SK-N-SH (cell line): ENCODE data around the gene KLK14. TPM values are rescaled to one million over a fixed set of nuclear protein-coding genes. Genes with fewer than 3 reads are reported as not detected.

Source experiments
- CTCF ChIA-PET: fragments of 300-600, 350-600 bp; formaldehyde crosslinking; extraction: SDS; loops from one replicate; lab custom pipeline; 2021; lab: Yijun Ruan, JAX
- POLR2A ChIA-PET: fragments of 350-600 bp; sonication (Branson Sonifier 250); formaldehyde crosslinking; extraction: SDS; loops from one replicate; lab custom pipeline; 2020; ENCODE audit warnings: antibody characterized with exemption, inconsistent platforms; lab: Yijun Ruan, JAX
- DNase-seq: peaks from one replicate; pipeline ENCODE4 v3.0.0; 2012
- H2AFZ ChIP-seq: fragments of 200-600 bp; sonication (generic); 2 replicates; pipeline ENCODE4 v1.8.1; 2016; ENCODE audit warnings: antibody characterized with exemption, mild to moderate bottlenecking, low read depth
- H3F3A ChIP-seq: fragments of 200-600 bp; sonication (generic); replicated peaks from 2 replicates; pipeline ENCODE3; 2016; ENCODE audit warnings: antibody characterized with exemption, mild to moderate bottlenecking; ENCODE audit not compliant: insufficient read depth
- H3K27ac ChIP-seq, 2 experiments: fragments of 200-500 bp in 1 of 2; fragments of 200-600 bp in 1 of 2; sonication (Bioruptor generic) in 1 of 2; sonication (generic), shearing (Covaris generic) in 1 of 2; 2 replicates each; pipeline versions ENCODE4 v1.5.1 to v1.6.1; 2014 to 2016; ENCODE audit warnings: low read depth in 2 of 2, inconsistent platforms in 1 of 2, low read length in 1 of 2, mild to moderate bottlenecking in 1 of 2, mixed read lengths in 1 of 2
- H3K27me3 ChIP-seq: fragments of 200-600 bp; sonication (generic), shearing (Covaris generic); 2 replicates; pipeline ENCODE4 v1.6.1; 2016; ENCODE audit warnings: mixed run types; ENCODE audit not compliant: insufficient read depth
- H3K36me3 ChIP-seq, 2 experiments: fragments of 200-500 bp in 1 of 2; fragments of 200-600 bp in 1 of 2; sonication (Bioruptor generic) in 1 of 2; sonication (generic) in 1 of 2; replicated peaks in 1 of 2; 2 replicates each; pipeline versions ENCODE3 to v1.5.1; 2014 to 2016; ENCODE audit warnings: low read length in 1 of 2, mild to moderate bottlenecking in 1 of 2; ENCODE audit not compliant: insufficient read depth in 2 of 2, control insufficient read depth in 1 of 2
- H3K4me1 ChIP-seq, 2 experiments: fragments of 200-500 bp in 1 of 2; fragments of 200-600 bp in 1 of 2; sonication (Bioruptor generic) in 1 of 2; sonication (generic), shearing (Covaris generic) in 1 of 2; 2 replicates each; pipeline versions ENCODE4 v1.5.1 to v1.6.1; 2014 to 2016; ENCODE audit warnings: low read depth in 1 of 2, low read length in 1 of 2, mixed run types in 1 of 2; ENCODE audit not compliant: insufficient read depth in 2 of 2, control insufficient read depth in 1 of 2
- H3K4me2 ChIP-seq: fragments of 200-600 bp; sonication (generic), shearing (Covaris generic); 2 replicates; pipeline ENCODE4 v1.6.1; 2017; ENCODE audit warnings: mixed run types
- H3K4me3 ChIP-seq, 2 experiments: fragments of 200-500 bp in 1 of 2; fragments of 200-600 bp in 1 of 2; sonication (Bioruptor generic) in 1 of 2; sonication (generic), shearing (Covaris generic) in 1 of 2; 2 replicates each; pipeline versions ENCODE4 v1.5.1 to v1.8.1; 2014 to 2016; ENCODE audit warnings: low read depth in 2 of 2, inconsistent platforms in 1 of 2, low read length in 1 of 2, mild to moderate bottlenecking in 1 of 2, mixed read lengths in 1 of 2, moderate library complexity in 1 of 2
- H3K79me2 ChIP-seq: fragments of 200-600 bp; sonication (generic); 2 replicates; pipeline ENCODE4 v1.8.1; 2017; ENCODE audit warnings: mild to moderate bottlenecking; ENCODE audit not compliant: insufficient read depth
- H3K9ac ChIP-seq: fragments of 200-600 bp; sonication (generic); 2 replicates; pipeline ENCODE4 v1.6.1; 2017; ENCODE audit warnings: mixed run types
- H3K9me2 ChIP-seq: fragments of 200-600 bp; sonication (generic); 2 replicates; pipeline ENCODE4 v1.6.1; 2017; ENCODE audit warnings: mixed run types
- H3K9me3 ChIP-seq: fragments of 200-600 bp; sonication (generic); 2 replicates; pipeline ENCODE4 v1.6.1; 2017; ENCODE audit warnings: mixed run types, mild to moderate bottlenecking, moderate library complexity
- H4K20me1 ChIP-seq: fragments of 200-600 bp; sonication (generic); 2 replicates; pipeline ENCODE4 v1.6.1; 2017; ENCODE audit warnings: mild to moderate bottlenecking, mixed run types; ENCODE audit not compliant: insufficient read depth
- ELF1 ChIP-seq: IDR thresholded peaks from 2 replicates; pipeline ENCODE4 v1.4.0; 2012
- EP300 ChIP-seq, 2 experiments: IDR thresholded peaks; 2 replicates each; pipeline versions ENCODE4 v1.4.0 to v1.6.1; 2012; ENCODE audit warnings: borderline replicate concordance in 1 of 2, low read depth in 1 of 2, low read length in 1 of 2
- FOSL2 ChIP-seq: IDR thresholded peaks from 2 replicates; pipeline ENCODE4 v1.4.0; 2012; ENCODE audit warnings: low read depth, mild to moderate bottlenecking, moderate library complexity, borderline replicate concordance
- FOXJ3 ChIP-seq: sonication (generic); formaldehyde crosslinking; IDR thresholded peaks from 2 replicates; pipeline ENCODE4 v1.5.1; 2020; ENCODE audit warnings: mild to moderate bottlenecking, missing genetic modification reagents
- FOXM1 ChIP-seq: IDR thresholded peaks from 2 replicates; pipeline ENCODE4 v1.4.0; 2012; ENCODE audit warnings: low read depth, mild to moderate bottlenecking
- GABPA ChIP-seq: IDR thresholded peaks from 2 replicates; pipeline ENCODE4 v1.4.0; 2012; ENCODE audit warnings: low read depth, mild to moderate bottlenecking
- GATA2 ChIP-seq: sonication (generic); formaldehyde crosslinking; IDR thresholded peaks from 2 replicates; pipeline ENCODE4 v1.5.0; 2020; ENCODE audit warnings: mild to moderate bottlenecking, missing genetic modification reagents
- JUND ChIP-seq: IDR thresholded peaks from 2 replicates; pipeline ENCODE4 v1.4.0; 2012
- MEF2A ChIP-seq: IDR thresholded peaks from 2 replicates; pipeline ENCODE4 v1.4.0; 2012; ENCODE audit warnings: low read depth, borderline replicate concordance
- MXI1 ChIP-seq: IDR thresholded peaks from 2 replicates; pipeline ENCODE4 v1.6.1; 2012; ENCODE audit warnings: mild to moderate bottlenecking, low read depth, low read length, improper control_type of control experiment
- POLR2AphosphoS5 ChIP-seq: IDR thresholded peaks from 2 replicates; pipeline ENCODE4 v1.6.1; 2012; ENCODE audit warnings: low read depth, low read length
- RAD21 ChIP-seq: IDR thresholded peaks from 2 replicates; pipeline ENCODE4 v1.6.1; 2012; ENCODE audit warnings: mild to moderate bottlenecking, low read length
- RFX5 ChIP-seq: IDR thresholded peaks from 2 replicates; pipeline ENCODE4 v1.6.1; 2012; ENCODE audit warnings: mild to moderate bottlenecking, improper control_type of control experiment, low read length
- SMC3 ChIP-seq: IDR thresholded peaks from 2 replicates; pipeline ENCODE4 v1.6.1; 2012; ENCODE audit warnings: low read depth, low read length, improper control_type of control experiment
- TAF1 ChIP-seq: IDR thresholded peaks from 2 replicates; pipeline ENCODE4 v1.6.1; 2012; ENCODE audit warnings: low read depth, mild to moderate bottlenecking, low read length, moderate library complexity, borderline replicate concordance
- TCF12 ChIP-seq: IDR thresholded peaks from 2 replicates; pipeline ENCODE4 v1.4.0; 2012
- TEAD4 ChIP-seq: IDR thresholded peaks from 2 replicates; pipeline ENCODE4 v1.4.0; 2012; ENCODE audit warnings: mild to moderate bottlenecking, borderline replicate concordance; ENCODE audit not compliant: insufficient read depth
- WGBS: methylation state at CpG from one replicate; pipeline ENCODE4 v1.1.6; 2017; ENCODE audit warnings: low lambda C conversion rate; 5-methylcytosine and 5-hydroxymethylcytosine counted together
- polyA plus RNA-seq, 3 experiments: library from polyadenylated mRNA; depleted of rRNA; stranded (reverse); fragments of >200 nt; gene quantifications; 2 replicates each; pipeline ENCODE4 v1.2.3, GENCODE V29; 2012
- TF ChIP-seq, protein P1 (sequence below): IDR thresholded peaks from 2 replicates; pipeline ENCODE4 v1.4.0; 2012; ENCODE audit warnings: low read depth, borderline replicate concordance
- TF ChIP-seq, protein P2 (sequence below): fragments of 150-350 bp; IDR thresholded peaks from 2 replicates; pipeline ENCODE4 v1.6.1; 2016; ENCODE audit warnings: mild to moderate bottlenecking, low read depth, low read length
- TF ChIP-seq, protein P3 (sequence below): IDR thresholded peaks from 2 replicates; pipeline ENCODE4; 2012
- TF ChIP-seq, protein P4 (sequence below): IDR thresholded peaks from 2 replicates; pipeline ENCODE4 v1.4.0; 2012; ENCODE audit warnings: low read depth, borderline replicate concordance
- TF ChIP-seq, protein P5 (sequence below): fragments of 150-350 bp; IDR thresholded peaks from 2 replicates; pipeline ENCODE4 v1.6.1; 2017; ENCODE audit warnings: antibody characterized with exemption, low read length, low read depth, borderline replicate concordance
- TF ChIP-seq, protein P6 (sequence below): IDR thresholded peaks from 2 replicates; pipeline ENCODE4 v1.4.0; 2012; ENCODE audit warnings: low read depth

The KLK14 gene
- polyA plus RNA-seq, 1 of the 3 experiments (the other 2 are of a cell fraction), result 0.26 TPM

DNA sequence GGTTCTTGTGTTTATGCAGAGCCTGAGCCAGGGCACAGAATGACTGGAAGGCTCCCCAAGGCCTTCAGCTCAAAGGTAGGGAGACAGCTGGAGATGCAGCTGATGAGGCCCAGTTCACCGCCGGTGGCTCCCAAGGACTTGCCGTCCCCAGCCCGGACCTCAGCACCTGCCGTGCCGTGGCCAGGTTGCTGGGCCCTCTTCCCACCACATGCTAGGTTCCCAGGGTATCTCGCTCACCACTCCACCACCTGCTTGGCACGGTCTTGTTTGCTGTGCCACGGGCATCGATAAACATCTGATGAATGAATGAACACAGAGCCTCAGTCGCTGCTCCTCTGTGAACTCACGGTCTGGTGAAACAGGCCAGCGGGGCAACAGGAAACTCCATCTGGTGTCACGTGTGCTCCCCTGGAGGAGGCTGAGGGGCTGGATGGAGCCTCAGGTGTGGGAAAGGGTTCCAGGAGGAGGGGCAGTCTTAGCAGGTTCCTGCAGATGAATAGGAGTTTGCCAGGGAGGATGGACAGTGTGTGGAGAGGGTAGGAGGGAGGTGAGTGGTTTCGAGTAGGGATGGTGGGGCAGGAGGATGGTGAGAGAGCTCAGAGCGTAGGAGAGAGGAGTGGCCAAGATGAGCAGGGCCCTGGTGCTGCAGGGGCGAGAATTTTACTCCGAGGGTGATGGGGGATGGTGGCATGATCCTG lies 3.6 kb upstream of the KLK14 start:
- no peaks in the 10 kb centered on the region for H4K20me1 ChIP-seq
- DNase-seq, result no peak
- peaks cover 20% of the 10 kb centered on the region; the same call in 1 of the 2 replicates for H3K27me3 ChIP-seq
- no peak overlapping the region for H3K27ac ChIP-seq
- ChIA-PET CTCF (interaction anchor here (4.2 kb wide), 1 partner anchor 10 kb away, joined by 17 read pairs; no protein-coding TSS in a partner anchor), POLR2A (no interaction called here)
- H3K79me2 ChIP-seq, result no peaks in the 10 kb centered on the region
- no peak overlapping the region for H3K4me3 ChIP-seq
- H2AFZ ChIP-seq, result no peak overlapping the region
- H3K4me2 ChIP-seq, result no peak overlapping the region
- TF ChIP-seq FOXJ3 (CRISPR knock-in tag) (no peak), RFX5 (no peak), GABPA (no peak), ELF1 (no peak), JUND (no peak), SMC3 (no peak), FOSL2 (no peak), TEAD4 (no peak), TAF1 (no peak), TCF12 (no peak)
- TF ChIP-seq, protein P1, sequence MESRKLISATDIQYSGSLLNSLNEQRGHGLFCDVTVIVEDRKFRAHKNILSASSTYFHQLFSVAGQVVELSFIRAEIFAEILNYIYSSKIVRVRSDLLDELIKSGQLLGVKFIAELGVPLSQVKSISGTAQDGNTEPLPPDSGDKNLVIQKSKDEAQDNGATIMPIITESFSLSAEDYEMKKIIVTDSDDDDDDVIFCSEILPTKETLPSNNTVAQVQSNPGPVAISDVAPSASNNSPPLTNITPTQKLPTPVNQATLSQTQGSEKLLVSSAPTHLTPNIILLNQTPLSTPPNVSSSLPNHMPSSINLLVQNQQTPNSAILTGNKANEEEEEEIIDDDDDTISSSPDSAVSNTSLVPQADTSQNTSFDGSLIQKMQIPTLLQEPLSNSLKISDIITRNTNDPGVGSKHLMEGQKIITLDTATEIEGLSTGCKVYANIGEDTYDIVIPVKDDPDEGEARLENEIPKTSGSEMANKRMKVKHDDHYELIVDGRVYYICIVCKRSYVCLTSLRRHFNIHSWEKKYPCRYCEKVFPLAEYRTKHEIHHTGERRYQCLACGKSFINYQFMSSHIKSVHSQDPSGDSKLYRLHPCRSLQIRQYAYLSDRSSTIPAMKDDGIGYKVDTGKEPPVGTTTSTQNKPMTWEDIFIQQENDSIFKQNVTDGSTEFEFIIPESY, result no peak
- WGBS, result 63% methylated on average over 12 of the region's 18 CpGs
- no peaks in the 10 kb centered on the region for H3F3A ChIP-seq
- H3K36me3 ChIP-seq, result no peaks in the 10 kb centered on the region
- no peak overlapping the region for H3K9ac ChIP-seq
- no peaks in the 10 kb centered on the region for H3K9me2 ChIP-seq
- no peaks in the 10 kb centered on the region for H3K4me1 ChIP-seq
- no peaks in the 10 kb centered on the region for H3K9me3 ChIP-seq

DNA sequence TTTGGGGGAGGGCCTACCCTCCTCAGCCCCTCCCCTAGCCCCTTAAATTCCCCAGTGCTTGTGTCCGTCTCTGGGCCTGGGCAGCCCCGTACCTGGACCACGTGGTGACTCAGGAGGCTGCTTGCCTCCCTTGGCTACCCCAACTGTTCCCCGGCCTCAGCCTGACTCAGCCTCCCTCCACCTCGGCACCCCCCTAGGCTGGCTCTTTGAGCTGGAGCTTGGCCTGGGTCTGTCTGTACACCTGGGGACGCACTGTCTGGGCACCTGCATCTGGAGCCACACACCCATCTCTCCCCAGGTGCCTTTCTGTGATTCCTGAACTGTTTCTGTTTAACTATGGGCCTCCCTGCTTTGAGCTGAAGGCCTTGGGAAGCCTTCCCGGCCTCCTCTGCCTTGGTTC lies 1.8 kb upstream of the KLK14 start:
- TF ChIP-seq MEF2A, result no peak
- no peak for TF ChIP-seq RAD21
- no peak for TF ChIP-seq POLR2AphosphoS5
- TF ChIP-seq FOXM1, result no peak
- TF ChIP-seq, protein P2, sequence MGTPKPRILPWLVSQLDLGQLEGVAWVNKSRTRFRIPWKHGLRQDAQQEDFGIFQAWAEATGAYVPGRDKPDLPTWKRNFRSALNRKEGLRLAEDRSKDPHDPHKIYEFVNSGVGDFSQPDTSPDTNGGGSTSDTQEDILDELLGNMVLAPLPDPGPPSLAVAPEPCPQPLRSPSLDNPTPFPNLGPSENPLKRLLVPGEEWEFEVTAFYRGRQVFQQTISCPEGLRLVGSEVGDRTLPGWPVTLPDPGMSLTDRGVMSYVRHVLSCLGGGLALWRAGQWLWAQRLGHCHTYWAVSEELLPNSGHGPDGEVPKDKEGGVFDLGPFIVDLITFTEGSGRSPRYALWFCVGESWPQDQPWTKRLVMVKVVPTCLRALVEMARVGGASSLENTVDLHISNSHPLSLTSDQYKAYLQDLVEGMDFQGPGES, result no peak
- no peak for TF ChIP-seq TCF12
- TF ChIP-seq, protein P3, sequence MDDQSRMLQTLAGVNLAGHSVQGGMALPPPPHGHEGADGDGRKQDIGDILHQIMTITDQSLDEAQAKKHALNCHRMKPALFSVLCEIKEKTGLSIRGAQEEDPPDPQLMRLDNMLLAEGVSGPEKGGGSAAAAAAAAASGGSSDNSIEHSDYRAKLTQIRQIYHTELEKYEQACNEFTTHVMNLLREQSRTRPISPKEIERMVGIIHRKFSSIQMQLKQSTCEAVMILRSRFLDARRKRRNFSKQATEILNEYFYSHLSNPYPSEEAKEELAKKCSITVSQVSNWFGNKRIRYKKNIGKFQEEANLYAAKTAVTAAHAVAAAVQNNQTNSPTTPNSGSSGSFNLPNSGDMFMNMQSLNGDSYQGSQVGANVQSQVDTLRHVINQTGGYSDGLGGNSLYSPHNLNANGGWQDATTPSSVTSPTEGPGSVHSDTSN, result no peak
- no peak for TF ChIP-seq MXI1
- no peak for TF ChIP-seq EP300 (IDR thresholded peaks at IDR 0.05; ENCODE audit: borderline replicate concordance in 1 of 2, low read depth in 1 of 2, low read length in 1 of 2)
- TF ChIP-seq, protein P4, sequence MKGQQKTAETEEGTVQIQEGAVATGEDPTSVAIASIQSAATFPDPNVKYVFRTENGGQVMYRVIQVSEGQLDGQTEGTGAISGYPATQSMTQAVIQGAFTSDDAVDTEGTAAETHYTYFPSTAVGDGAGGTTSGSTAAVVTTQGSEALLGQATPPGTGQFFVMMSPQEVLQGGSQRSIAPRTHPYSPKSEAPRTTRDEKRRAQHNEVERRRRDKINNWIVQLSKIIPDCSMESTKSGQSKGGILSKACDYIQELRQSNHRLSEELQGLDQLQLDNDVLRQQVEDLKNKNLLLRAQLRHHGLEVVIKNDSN, result no peak
- no peak for TF ChIP-seq GATA2
- TF ChIP-seq, protein P5, sequence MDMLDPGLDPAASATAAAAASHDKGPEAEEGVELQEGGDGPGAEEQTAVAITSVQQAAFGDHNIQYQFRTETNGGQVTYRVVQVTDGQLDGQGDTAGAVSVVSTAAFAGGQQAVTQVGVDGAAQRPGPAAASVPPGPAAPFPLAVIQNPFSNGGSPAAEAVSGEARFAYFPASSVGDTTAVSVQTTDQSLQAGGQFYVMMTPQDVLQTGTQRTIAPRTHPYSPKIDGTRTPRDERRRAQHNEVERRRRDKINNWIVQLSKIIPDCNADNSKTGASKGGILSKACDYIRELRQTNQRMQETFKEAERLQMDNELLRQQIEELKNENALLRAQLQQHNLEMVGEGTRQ, result no peak
- TF ChIP-seq FOSL2, result no peak
- TF ChIP-seq RFX5, result no peak
- TF ChIP-seq JUND, result no peak
- TF ChIP-seq, protein P6, sequence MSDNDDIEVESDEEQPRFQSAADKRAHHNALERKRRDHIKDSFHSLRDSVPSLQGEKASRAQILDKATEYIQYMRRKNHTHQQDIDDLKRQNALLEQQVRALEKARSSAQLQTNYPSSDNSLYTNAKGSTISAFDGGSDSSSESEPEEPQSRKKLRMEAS, result no peak
- TF ChIP-seq, all 33 proteins: peak for 0
- H3K27me3 ChIP-seq, result peaks cover 23% of the 10 kb centered on the region; the same call in 1 of the 2 replicates
- WGBS, result 46% methylated on average over 6 of the region's 7 CpGs
- no peaks in the 10 kb centered on the region for H3K9me2 ChIP-seq
- POLR2A ChIA-PET, result no interaction called here
- no peaks in the 10 kb centered on the region for H3K36me3 ChIP-seq
- H3K9ac ChIP-seq, result no peak overlapping the region
- H3K4me1 ChIP-seq, result no peaks in the 10 kb centered on the region
- H4K20me1 ChIP-seq, result no peaks in the 10 kb centered on the region
- CTCF ChIA-PET, result interaction anchor here (4.2 kb wide), 1 partner anchor 12 kb away, joined by 17 read pairs; no protein-coding TSS in a partner anchor
- H2AFZ ChIP-seq, result no peak overlapping the region
- no peak overlapping the region for H3K4me3 ChIP-seq
- DNase-seq, result no peak
- H3K79me2 ChIP-seq, result no peaks in the 10 kb centered on the region
- no peaks in the 10 kb centered on the region for H3K9me3 ChIP-seq
- H3K4me2 ChIP-seq, result no peak overlapping the region
- no peaks in the 10 kb centered on the region for H3F3A ChIP-seq
- H3K27ac ChIP-seq, result no peak overlapping the region
